ENCODE results near the gene OFD1.

OFD1 gene

GRCh38 chrX:13764765-13765164, 30.2 kb downstream of the OFD1 start:
- DNase-seq, result no peak
- no peaks in the 10 kb centered on the region for H3K9me2 ChIP-seq (replicated peaks; ENCODE audit: insufficient read depth, low read length)
- 0 out of 2 replicates have a peak, but pooled peaks cover 3% of the 10 kb centered on the region for H3F3A ChIP-seq (ENCODE audit: insufficient read depth, low read length)
- no peak overlapping the region for H3K27ac ChIP-seq (ENCODE audit: low read length)
- H3K79me2 ChIP-seq (ENCODE audit: low read length), result no peaks in the 10 kb centered on the region
- TF ChIP-seq EZH2 (optimal IDR thresholded peaks at IDR 0.05; ENCODE audit: low read depth, low read length) (no peak), CTCF (IDR thresholded peaks at IDR 0.05; ENCODE audit: low read length) (no peak), EZH2phosphoT487 (IDR thresholded peaks at IDR 0.05; ENCODE audit: low read length) (no peak)
- no peaks in the 10 kb centered on the region for H3K27me3 ChIP-seq (replicated peaks; ENCODE audit: insufficient read depth, low read length)
- no peaks in the 10 kb centered on the region for H3K36me3 ChIP-seq (replicated peaks; ENCODE audit: insufficient read depth, low read length)
- H2AFZ ChIP-seq (ENCODE audit: low read length), result no peak overlapping the region
- H3K9ac ChIP-seq (ENCODE audit: low read length), result no peak overlapping the region
- H3K9me3 ChIP-seq (replicated peaks; ENCODE audit: insufficient read depth, low read length), result no peaks in the 10 kb centered on the region
- no peaks in the 10 kb centered on the region for H4K20me1 ChIP-seq (ENCODE audit: insufficient read depth, low read length)
- H3K4me2 ChIP-seq (ENCODE audit: low read depth, low read length), result no peak overlapping the region
- no peak overlapping the region for H3K4me3 ChIP-seq (ENCODE audit: low read length)
- no peaks in the 10 kb centered on the region for H3K4me1 ChIP-seq (ENCODE audit: low read length)

- H3K36me3 ChIP-seq (replicated peaks; ENCODE audit: insufficient read depth, low read length), result no peaks in the 10 kb centered on the region
- H3K4me3 ChIP-seq (ENCODE audit: low read length), result no peak overlapping the region
- H3K9me3 ChIP-seq (replicated peaks; ENCODE audit: insufficient read depth, low read length), result no peaks in the 10 kb centered on the region
- no peak overlapping the region for H3K27ac ChIP-seq (ENCODE audit: low read length)
- no peaks in the 10 kb centered on the region for H3F3A ChIP-seq (ENCODE audit: insufficient read depth, low read length)
- H4K20me1 ChIP-seq (ENCODE audit: insufficient read depth, low read length), result no peaks in the 10 kb centered on the region
- H3K9ac ChIP-seq (ENCODE audit: low read length), result no peak overlapping the region
- no peak overlapping the region for H3K4me2 ChIP-seq (ENCODE audit: low read depth, low read length)
- H2AFZ ChIP-seq (ENCODE audit: low read length), result no peak overlapping the region
- H3K4me1 ChIP-seq (ENCODE audit: low read length), result no peaks in the 10 kb centered on the region
- no peaks in the 10 kb centered on the region for H3K79me2 ChIP-seq (ENCODE audit: low read length)
- H3K9me2 ChIP-seq (replicated peaks; ENCODE audit: insufficient read depth, low read length), result no peaks in the 10 kb centered on the region
- no peak for DNase-seq
- no peaks in the 10 kb centered on the region for H3K27me3 ChIP-seq (replicated peaks; ENCODE audit: insufficient read depth, low read length)
- TF ChIP-seq EZH2 (optimal IDR thresholded peaks at IDR 0.05; ENCODE audit: low read depth, low read length) (no peak), EZH2phosphoT487 (IDR thresholded peaks at IDR 0.05; ENCODE audit: low read length) (no peak), CTCF (IDR thresholded peaks at IDR 0.05; ENCODE audit: low read length) (no peak)
Measured at GRCh38 chrX:13768939-13769338, 34.4 kb downstream of the OFD1 start.

- Histone ChIP-seq H3K9ac (ENCODE audit: low read length) (no peak overlapping the region), H3F3A (ENCODE audit: insufficient read depth, low read length) (no peaks in the 10 kb centered on the region), H3K79me2 (ENCODE audit: low read length) (no peaks in the 10 kb centered on the region), H2AFZ (ENCODE audit: low read length) (no peak overlapping the region), H3K27ac (ENCODE audit: low read length) (no peak overlapping the region), H3K4me2 (ENCODE audit: low read depth, low read length) (no peak overlapping the region), H4K20me1 (ENCODE audit: insufficient read depth, low read length) (no peaks in the 10 kb centered on the region), H3K27me3 (replicated peaks; ENCODE audit: insufficient read depth, low read length) (no peaks in the 10 kb centered on the region), H3K36me3 (replicated peaks; ENCODE audit: insufficient read depth, low read length) (no peaks in the 10 kb centered on the region), H3K4me3 (ENCODE audit: low read length) (no peak overlapping the region), H3K4me1 (ENCODE audit: low read length) (no peaks in the 10 kb centered on the region), H3K9me3 (replicated peaks; ENCODE audit: insufficient read depth, low read length) (no peaks in the 10 kb centered on the region), H3K9me2 (replicated peaks; ENCODE audit: insufficient read depth, low read length) (no peaks in the 10 kb centered on the region)
- TF ChIP-seq CTCF (IDR thresholded peaks at IDR 0.05; ENCODE audit: low read length), result no peak
- TF ChIP-seq EZH2phosphoT487 (IDR thresholded peaks at IDR 0.05; ENCODE audit: low read length), result no peak
- no peak for TF ChIP-seq EZH2 (optimal IDR thresholded peaks at IDR 0.05; ENCODE audit: low read depth, low read length)
- DNase-seq, result no peak
Measured at GRCh38 chrX:13770013-13770535, 35.5 kb downstream of the OFD1 start.
